ENCODE data around the gene MOSPD3.

Gene MOSPD3

DNA sequence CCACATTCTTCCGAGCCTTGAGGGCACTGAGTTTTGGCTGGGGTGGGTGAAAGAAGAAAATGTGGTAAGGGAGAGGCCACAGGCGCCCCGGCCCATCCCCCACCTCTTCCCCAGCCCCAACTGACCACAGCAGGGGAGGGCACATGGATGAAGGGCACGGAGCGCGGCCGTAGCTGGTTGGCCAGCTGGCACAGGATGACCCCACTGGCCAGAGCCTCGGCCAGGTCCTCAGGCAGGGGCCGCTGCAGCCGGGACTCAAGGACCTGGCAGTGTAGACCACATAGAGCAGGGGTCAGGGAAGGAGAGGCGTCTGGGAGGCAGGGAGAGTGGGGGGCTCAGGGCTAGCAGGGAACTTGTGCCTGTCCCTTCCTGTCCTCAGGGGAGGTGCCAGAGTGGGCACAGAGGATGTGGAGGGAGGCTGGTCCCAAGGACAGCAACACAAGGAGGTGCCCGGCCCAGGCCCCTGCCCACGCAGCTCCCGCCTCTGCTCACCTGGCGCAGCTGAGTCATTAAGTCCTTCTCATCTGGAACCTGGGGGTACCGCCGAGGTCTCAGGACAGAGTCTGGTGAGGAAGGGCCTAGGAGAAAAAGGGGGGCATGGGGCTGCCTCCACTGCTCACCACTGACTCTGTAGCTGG, 36.5 kb upstream of the MOSPD3 start:
- DNase-seq (ENCODE audit: low spot score) = no peak

GRCh38 chr7:100576384-100576993, 35.9 kb upstream of the MOSPD3 start:
- DNase-seq (ENCODE audit: low spot score) = no peak

DNA sequence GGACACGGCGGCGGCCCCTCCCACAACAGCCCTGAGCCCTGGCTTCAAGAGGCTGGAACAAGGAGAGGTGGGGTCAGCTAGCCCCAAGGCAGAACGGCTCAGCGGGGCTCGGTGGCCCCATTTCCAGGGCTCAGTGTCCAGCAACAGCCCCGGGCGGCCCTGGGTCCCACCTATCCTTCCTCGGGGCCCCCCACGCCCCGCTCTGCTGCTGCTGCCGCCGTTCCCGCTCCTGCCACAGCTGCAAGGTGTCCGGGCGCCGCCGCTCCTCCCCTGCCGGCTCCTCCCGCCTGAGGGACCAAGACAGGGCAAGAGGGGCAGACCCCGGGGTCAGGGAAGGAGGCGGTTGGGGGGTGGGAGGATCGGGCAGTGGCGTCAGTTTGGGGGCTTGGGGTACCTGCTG, 35.2 kb upstream of the MOSPD3 start:
- DNase-seq (ENCODE audit: low spot score) = no peak

- no peak for DNase-seq (ENCODE audit: low spot score)
These were observed 34.8 kb upstream of the MOSPD3 start for GRCh38 chr7:100577507-100577906.

GRCh38 chr7:100578246-100579183, 33.8 kb upstream of the MOSPD3 start:
- no peak for DNase-seq (ENCODE audit: low spot score)

- DNase-seq (ENCODE audit: low spot score) = no peak
These were observed 31.7 kb upstream of the MOSPD3 start for GRCh38 chr7:100580466-100581283.

DNA sequence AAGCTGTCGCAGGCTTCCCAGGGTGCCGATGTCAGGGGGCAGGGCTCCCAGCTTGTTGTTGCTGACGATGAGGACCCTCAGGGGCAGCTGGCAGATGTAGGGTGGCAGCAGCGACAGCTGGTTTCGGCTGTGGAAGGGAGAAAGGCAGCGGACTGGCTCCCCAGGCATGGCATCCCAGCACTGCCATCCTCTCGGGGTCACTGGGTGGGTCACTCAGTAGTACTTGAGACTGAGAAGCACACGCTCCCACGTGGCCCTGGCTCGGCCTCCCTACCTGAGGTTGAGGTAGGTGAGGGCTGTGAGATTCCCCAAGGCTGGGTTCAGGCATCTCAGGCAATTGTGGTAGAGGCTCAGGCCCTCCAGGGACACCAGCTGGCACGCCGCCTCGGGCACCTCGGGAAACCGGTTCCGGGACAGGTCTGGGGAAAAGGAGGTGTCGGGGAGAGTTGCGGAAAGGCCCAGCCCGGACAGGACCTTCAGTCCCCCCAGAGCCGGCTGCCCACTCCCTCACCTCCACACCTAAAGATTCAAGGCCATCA, 30.2 kb upstream of the MOSPD3 start:
- no peak for DNase-seq (ENCODE audit: low spot score)

DNA sequence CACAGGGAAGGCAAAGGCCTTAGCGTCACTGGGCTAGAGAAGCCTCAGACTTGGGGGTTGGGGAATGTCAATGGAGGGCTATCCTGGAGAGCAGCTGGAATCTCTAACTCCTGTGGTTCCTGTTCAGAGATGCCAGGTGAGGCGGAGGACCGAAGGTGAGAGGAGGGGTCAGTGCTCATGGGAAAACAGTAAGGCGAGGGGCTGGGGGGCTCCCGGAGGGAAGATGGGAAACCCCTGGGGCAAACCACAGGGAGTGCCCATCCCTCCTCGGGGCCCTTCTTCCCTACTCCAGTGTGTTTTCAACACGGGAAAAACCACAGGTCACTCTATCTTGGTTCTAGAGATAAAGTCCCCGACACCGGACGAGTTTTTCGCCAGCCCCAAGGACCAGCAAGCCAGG, 29.7 kb upstream of the MOSPD3 start:
- no peak for DNase-seq (ENCODE audit: low spot score)

DNA sequence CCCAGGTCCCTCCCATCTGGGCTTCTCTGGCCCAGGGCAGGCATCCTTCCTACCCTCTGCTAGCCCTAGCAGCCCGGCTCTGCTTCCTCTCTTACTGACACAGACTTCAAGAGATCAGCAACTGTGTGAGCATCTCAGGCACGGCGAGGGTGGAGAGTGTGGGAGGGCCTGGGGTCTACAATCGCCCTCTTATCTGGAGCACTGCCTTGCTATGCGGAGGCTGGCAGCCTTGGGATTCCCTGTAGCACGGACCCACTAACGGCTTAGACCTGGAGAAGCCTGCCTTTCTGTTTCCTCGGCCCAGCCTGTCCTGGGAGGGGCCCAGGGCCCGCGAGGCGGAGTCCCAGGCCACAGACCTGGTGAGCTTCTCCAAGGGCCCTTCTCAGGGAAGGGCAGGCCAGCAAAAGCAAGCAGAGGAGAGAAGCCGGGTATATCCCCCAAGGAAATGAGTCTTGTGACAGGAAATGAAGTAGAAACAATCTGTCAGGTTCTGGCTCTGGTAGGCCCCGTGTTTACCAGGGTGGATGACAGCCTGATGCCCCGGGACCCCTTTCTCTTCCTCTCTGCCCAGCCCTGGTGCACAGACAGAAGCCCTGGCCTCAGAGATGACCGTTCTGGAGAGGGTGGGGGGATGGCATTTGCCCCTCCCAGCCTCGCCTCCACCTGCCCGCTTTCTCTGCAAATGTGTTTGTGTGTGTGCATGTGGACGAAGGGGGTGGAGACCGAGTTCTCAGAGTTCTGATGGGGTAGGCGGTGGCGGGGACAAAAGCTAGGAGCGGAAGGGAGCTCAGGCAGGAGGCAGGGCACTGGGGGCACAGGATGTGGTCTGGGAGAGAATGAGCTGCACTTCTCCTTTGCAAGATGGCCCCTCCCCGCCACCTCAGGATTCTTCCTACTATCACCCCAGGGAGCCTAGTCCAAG, 28.9 kb upstream of the MOSPD3 start:
- DNase-seq (ENCODE audit: low spot score) = no peak

DNA sequence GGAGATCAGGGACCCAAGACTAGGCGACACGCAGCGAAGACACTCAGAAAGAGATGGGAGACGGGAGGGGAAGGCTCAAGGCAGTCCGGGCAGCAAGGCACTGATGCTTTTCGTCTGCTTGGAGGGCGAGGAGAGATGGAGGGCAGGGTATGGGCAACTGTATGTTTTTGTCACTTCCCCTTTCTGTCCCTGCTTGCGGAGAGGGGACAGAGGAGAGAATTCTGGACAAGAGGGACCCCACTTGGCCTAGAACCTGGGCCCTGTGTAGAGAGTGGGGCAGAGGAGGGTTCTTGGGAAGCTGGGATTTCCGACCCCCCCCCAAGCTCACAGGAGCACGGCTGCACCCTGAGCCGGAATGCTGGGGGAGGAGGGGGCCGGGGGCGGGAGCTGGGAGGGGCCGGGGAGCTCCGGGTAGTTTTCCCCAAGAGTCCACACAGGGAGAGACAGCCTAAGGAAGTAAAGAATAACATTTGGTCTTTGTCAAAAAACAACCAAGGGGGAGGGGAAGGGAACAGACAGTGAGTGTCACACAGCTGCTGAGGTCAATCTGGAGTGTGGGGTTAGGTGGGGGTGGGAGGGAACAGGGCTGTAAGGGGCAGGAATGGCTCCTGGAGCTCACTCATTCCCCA, 28.2 kb upstream of the MOSPD3 start:
- DNase-seq (ENCODE audit: low spot score) = no peak

DNA sequence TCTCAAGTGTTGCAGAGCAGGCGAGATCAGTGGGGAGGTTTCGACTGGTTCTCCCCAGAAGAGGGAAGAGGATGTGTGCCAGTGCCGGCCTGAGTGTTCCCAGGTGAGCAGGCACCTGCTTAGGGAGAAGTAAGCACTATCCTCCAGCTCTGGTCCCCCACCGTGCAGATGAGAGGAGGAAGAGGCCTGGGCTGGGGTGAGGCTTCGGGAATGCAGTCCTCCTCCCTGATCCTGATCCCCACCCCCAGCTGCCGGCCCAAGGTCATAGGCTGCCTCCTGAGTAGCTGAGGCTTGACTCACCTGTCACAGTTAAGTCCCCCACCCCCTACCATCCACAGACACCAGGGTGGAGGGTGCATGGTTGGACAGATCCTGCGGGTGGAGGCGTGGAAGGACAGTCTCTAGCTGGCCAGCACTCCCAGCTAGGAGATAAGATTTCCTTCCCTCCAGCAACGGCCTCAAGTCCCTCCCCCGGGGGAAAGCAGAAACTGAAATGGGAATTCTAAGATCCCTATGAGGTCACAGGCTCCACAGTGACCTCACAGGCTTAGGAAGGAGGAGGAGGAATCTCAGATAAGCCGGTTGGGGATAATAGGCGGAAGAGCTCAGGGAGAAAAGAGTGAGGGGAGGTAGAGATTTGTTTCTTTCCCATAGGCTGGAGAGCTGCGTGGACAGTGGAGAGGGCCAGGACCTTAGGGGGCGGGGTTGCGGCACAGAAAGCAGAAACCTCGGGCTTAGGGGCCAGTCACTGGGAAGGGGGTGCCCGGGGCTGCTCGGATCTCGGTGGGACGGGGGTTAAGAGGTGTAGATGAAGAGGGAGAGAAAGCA, 27.4 kb upstream of the MOSPD3 start:
- peak; percentile 57 for DNase-seq (ENCODE audit: low spot score)

DNA sequence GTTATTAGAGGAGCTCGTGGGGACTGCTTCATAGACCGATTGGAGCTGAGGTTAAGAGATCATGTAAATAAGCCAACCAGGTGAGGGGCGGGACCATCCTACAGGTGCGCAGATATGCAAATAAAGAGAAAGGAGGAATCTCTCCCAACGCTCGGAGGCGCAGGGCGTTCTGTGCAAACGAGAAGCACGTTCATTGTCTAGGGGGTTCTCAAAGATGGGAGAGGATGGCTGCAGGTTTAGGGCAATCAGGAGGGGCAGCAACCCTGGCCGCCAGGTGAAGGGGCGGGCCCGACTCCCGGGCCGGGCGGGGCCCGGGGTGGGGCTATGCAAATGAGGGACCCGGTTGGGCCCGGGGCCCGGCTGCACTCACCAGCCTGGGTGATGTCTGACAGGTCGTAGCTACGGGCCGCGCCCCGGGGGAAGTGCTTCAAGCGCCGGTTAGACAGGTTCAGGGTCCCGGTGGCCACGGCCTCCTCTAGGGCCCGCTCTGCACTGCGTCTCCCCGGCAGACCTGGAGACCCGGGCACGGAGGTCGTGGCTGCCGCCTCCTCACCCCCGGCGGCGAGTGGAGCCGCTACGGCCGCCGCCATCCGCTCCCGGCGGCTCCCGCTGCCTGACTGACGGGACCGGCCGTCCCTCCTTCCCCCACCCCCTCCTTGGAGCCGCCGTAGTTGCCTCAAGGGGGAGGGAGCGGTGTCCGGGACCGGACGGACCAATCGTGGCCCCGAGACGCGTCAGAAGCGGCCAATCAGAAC, 26.7 kb upstream of the MOSPD3 start, which contains the start of gene LRCH4:
Gene LRCH4, minus strand, starts transcription at position 619 of the 755 bp plus-strand sequence. Its CDS starts 29 bp downstream, at position 590.
- DNase-seq (ENCODE audit: low spot score) = peak; percentile 100

DNA sequence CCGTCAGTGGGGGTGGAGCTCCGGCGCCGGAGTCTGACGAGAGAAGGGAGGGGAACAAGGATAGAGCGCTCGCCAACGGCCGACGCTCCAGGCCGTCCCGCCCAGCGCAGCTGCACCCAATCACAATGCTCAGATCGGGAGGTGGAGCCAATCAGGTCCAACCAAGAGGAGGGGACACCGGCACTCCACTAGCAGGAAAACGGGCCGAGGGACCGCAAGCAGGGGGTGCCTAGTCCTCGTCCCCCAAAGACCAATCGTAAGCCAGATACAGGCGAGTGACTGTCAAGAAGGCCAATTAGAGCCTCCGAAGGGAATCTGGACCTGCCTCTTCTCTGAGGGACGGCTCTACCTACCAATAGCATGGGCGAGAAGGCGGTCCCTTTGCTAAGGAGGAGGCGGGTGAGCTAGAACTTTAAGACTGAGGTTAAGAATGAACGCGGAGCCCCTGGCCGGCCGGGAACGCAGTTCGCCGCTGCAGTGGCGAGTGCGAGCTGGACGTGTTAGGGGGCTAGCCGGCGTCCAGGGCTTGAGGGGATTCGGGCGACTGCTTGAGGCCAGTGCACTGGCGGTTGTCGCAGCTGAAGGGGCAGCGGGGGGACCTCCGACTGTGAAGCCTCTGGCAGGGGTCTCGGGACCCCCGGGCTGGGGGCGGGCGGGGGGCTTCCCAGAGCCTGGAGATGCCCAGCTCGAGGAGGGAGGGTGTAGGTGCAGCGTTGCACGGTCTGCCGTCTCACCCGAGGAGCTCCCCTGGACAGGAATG, 25.9 kb upstream of the MOSPD3 start, which contains the start of gene FBXO24:
Gene FBXO24, plus strand, starts transcription at position 63 of the 760 bp plus-strand sequence. Its CDS starts 298 bp downstream, at position 361.
- DNase-seq (ENCODE audit: low spot score) = peak; percentile 100

DNA sequence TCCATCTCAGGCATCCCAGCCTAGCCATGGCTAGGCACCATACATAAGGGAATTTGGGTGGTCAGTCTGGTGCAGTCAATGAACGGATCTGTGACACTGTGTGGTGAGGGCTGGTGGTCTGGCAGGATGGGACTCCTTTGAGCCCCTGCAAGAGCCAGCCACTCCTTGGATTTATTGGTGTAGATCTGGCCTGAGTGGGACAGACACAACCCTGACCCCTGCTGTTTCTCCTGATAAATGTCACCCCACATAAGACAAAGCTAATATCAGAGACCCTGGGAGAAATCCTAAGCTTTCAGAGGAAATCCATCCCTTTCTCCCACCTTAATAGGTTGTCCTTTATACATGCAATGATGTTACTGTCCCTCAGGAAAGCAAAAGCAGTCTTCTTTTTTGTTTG, 23.9 kb upstream of the MOSPD3 start:
- DNase-seq (ENCODE audit: low spot score) = no peak

DNA sequence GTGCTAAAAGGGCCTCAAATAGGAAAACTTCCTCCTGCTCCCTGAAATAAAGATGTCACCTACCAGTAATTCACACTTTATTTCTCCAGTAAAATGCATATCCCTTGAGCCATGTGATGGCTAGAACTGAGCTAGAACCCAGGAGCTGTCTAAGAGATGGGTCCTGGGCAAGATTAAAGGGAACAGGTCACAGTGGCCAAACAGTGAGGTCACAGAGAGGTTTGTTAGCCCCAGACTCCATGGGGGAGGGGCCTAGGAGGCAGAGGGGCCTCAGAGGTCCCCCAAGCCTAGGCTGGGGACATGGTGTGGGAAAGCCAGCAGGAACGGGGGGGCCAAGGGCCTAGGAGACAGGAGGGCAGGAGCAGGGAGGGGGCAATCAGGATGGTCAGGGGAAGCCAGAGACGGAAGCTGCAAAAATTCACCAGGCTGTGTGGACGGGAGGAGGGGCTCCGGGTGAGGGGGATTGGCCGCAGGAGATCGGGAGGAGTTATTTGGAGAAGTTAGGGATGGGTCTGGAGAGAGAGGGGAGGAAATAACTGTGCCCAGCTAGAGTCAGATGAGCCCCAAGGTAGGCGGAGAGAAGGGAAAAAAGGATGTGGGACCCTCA, 22.9 kb upstream of the MOSPD3 start:
- DNase-seq (ENCODE audit: low spot score) = no peak

DNA sequence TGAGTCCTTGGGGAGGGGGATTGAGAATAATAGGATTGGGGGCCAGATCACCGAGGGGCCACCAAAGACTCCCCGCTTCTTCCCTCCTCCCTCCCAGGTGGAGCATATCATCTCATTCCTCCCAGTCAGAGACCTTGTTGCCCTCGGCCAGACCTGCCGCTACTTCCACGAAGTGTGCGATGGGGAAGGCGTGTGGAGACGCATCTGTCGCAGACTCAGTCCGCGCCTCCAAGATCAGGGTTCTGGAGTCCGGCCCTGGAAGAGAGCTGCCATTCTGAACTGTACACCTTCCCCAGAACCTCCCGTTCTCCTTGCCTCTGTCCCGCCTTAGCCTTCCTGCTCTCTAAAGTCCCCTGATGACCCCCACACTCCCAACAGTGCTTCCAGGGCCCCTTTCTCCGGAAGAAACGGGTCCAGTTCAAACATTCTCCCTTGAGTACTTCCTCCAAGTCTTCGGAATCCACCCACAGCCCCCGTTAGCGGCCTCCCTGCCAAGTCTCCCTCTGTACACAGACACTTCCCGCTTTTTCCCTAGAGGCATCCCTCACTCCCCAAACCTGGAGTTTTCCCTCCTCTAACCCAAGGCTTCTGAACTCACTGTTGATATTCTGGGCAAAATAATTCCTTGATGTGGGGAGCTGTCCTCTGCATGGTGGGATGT, 22.1 kb upstream of the MOSPD3 start:
- DNase-seq (ENCODE audit: low spot score) = no peak

GRCh38 chr7:100591596-100591995, 20.7 kb upstream of the MOSPD3 start:
- DNase-seq (ENCODE audit: low spot score) = no peak
